HK-2 (cell line): ENCODE results near the gene PERM1.
A peak's percentile ranks its signal among the peaks of the same experiment; 100 is the strongest.
"Not testable (repeated sequence)": the region's sequence is repeated elsewhere in the genome, so short reads cannot be mapped to it uniquely, and the experiment has no call there.

ENCODE experiments used
- DNase-seq: peaks from one replicate; pipeline ENCODE4 v3.0.0-alpha.2; 2018; ENCODE audit not compliant: unreplicated experiment

PERM1 gene

GRCh38 chr1:1014799-1015681 is 33.1 kb upstream of the PERM1 start:
- DNase-seq = no peak

- no peak for DNase-seq
These were observed 32.2 kb upstream of the PERM1 start for GRCh38 chr1:1013922-1014648.

- DNase-seq = peak; percentile 88
These were observed 31.4 kb upstream of the PERM1 start, which contains the start of gene ISG15 for GRCh38 chr1:1013105-1013921. TSS of gene ISG15 (plus strand) at chr1:1013497. CDS start at chr1:1013574, 77 bp downstream.

GRCh38 chr1:1012736-1013104 is 30.8 kb upstream of the PERM1 start:
- not testable (repeated sequence) for DNase-seq

- no peak for DNase-seq
These were observed 29.6 kb upstream of the PERM1 start for GRCh38 chr1:1011396-1011949.

- not testable (repeated sequence) for DNase-seq
These were observed 28.2 kb upstream of the PERM1 start for GRCh38 chr1:1010131-1010530.

- peak; percentile 35 for DNase-seq
These were observed 24.6 kb upstream of the PERM1 start for GRCh38 chr1:1006305-1007159.

- no peak for DNase-seq
These were observed 23.9 kb upstream of the PERM1 start for GRCh38 chr1:1005774-1006304.

GRCh38 chr1:1004780-1005697 is 23.1 kb upstream of the PERM1 start:
- peak; percentile 64 for DNase-seq

GRCh38 chr1:1004420-1004779 is 22.5 kb upstream of the PERM1 start:
- no peak for DNase-seq

- DNase-seq = no peak
These were observed 21.9 kb upstream of the PERM1 start for GRCh38 chr1:1003618-1004419.

GRCh38 chr1:1001057-1001783 is 19.3 kb upstream of the PERM1 start:
- peak; percentile 51 for DNase-seq

GRCh38 chr1:1000357-1001056 is 18.6 kb upstream of the PERM1 start:
- peak; percentile 95 for DNase-seq

GRCh38 chr1:999725-1000356 is 17.9 kb upstream of the PERM1 start, which contains the start of gene HES4:
TSS of gene HES4 (minus strand) at chr1:1000097. CDS start at chr1:999973, 124 bp downstream.
- DNase-seq = peak; percentile 95

GRCh38 chr1:998995-999724 is 17.3 kb upstream of the PERM1 start:
- DNase-seq = peak; percentile 66

GRCh38 chr1:998745-998994 is 16.8 kb upstream of the PERM1 start:
- DNase-seq = no peak
